Keratinocyte (primary cell): ENCODE measurements around the gene TWSG1. TPM values are rescaled to one million over a fixed set of nuclear protein-coding genes. Genes with fewer than 3 reads are reported as not detected.

Experiments used
- DNase-seq: peaks from one replicate; pipeline ENCODE4 v3.0.0-alpha.2; 2011; ENCODE audit warnings: low read depth, missing footprints, low spot score
- FAIRE-seq: peaks from 2 replicates; lab custom pipeline; 2011; peaks lifted over from hg19 to GRCh38; lab: Jason Lieb, UNC
- H2AFZ ChIP-seq: 2 replicates; pipeline ENCODE4 v1.6.0; 2012; ENCODE audit warnings: low read length, control low read depth, inconsistent platforms; ENCODE audit not compliant: control insufficient read depth
- H3K27ac ChIP-seq: 2 replicates; pipeline ENCODE4 v1.5.1; 2011; ENCODE audit warnings: low read length; ENCODE audit not compliant: control insufficient read depth, insufficient read depth
- H3K27me3 ChIP-seq: 3 replicates; pipeline ENCODE4 v1.6.0; 2011; ENCODE audit warnings: low read length; ENCODE audit not compliant: control insufficient read depth, insufficient read depth; ENCODE audit errors: extremely low read depth
- H3K36me3 ChIP-seq, 2 experiments: 2 replicates in 1 of 2; 3 replicates in 1 of 2; pipeline ENCODE4 v1.5.1; 2011; ENCODE audit warnings: low read length in 2 of 2, mild to moderate bottlenecking in 1 of 2; ENCODE audit not compliant: control insufficient read depth in 2 of 2, insufficient read depth in 2 of 2; ENCODE audit errors: extremely low read depth in 1 of 2
- H3K4me1 ChIP-seq: 3 replicates; pipeline ENCODE4 v1.5.1; 2011; ENCODE audit warnings: low read length; ENCODE audit not compliant: control insufficient read depth, insufficient read depth; ENCODE audit errors: extremely low read depth
- H3K4me2 ChIP-seq: 3 replicates; pipeline ENCODE4 v1.6.0; 2011; ENCODE audit warnings: low read depth, low read length; ENCODE audit not compliant: control insufficient read depth, insufficient read depth; ENCODE audit errors: extremely low read depth
- H3K4me3 ChIP-seq, 3 experiments: fragments of 200-600 bp in 1 of 3; sonication (generic) in 1 of 3; 2 replicates in 2 of 3; 3 replicates in 1 of 3; pipeline ENCODE4 v1.5.1; 2011 to 2016; ENCODE audit warnings: low read length in 3 of 3, mild to moderate bottlenecking in 3 of 3, control low read depth in 2 of 3, inconsistent platforms in 1 of 3, low read depth in 1 of 3, mixed read lengths in 1 of 3, mixed run types in 1 of 3, moderate library complexity in 1 of 3; ENCODE audit not compliant: control insufficient read depth in 2 of 3, insufficient read depth in 2 of 3; ENCODE audit errors: extremely low read depth in 1 of 3
- H3K79me2 ChIP-seq: 2 replicates; pipeline ENCODE4 v1.6.0; 2012; ENCODE audit warnings: low read length; ENCODE audit not compliant: control insufficient read depth, insufficient read depth
- H3K9ac ChIP-seq: 3 replicates; pipeline ENCODE4 v1.6.0; 2011; ENCODE audit warnings: low read length; ENCODE audit not compliant: control insufficient read depth, insufficient read depth; ENCODE audit errors: extremely low read depth
- H3K9me1 ChIP-seq: 3 replicates; pipeline ENCODE4 v1.6.0; 2011; ENCODE audit warnings: low read length; ENCODE audit not compliant: control insufficient read depth, insufficient read depth; ENCODE audit errors: extremely low read depth
- H3K9me3 ChIP-seq: 2 replicates; pipeline ENCODE4 v1.5.1; 2012; ENCODE audit warnings: low read depth, low read length; ENCODE audit not compliant: control insufficient read depth
- H4K20me1 ChIP-seq: 3 replicates; pipeline ENCODE4 v1.6.0; 2011; ENCODE audit warnings: low read length; ENCODE audit not compliant: control insufficient read depth, insufficient read depth; ENCODE audit errors: extremely low read depth
- EZH2 ChIP-seq: IDR thresholded peaks from one replicate; pipeline ENCODE4 v1.6.1; 2012; ENCODE audit warnings: inconsistent platforms, mild to moderate bottlenecking, low read length, moderate library complexity
- dilution Hi-C: fragments of 300-500 bp; cut with MboI; formaldehyde crosslinking; loops from one replicate; pipeline ENCODE4 v1.7.0; 2020; ENCODE audit warnings: low sequenced_read_pairs; ENCODE audit not compliant: extremely low pct_ligation_motif_present
- polyA plus RNA-seq, 5 experiments: library from polyadenylated mRNA; depleted of rRNA in 3 of 5; stranded (reverse) in 3 of 5; stranded (forward) in 1 of 5; unstranded in 1 of 5; fragments of >200 nt; gene quantifications; 1 replicate in 1 of 5; 2 replicates in 3 of 5; 3 replicates in 1 of 5; pipeline versions ENCODE4 v1.2.1 to v1.2.3, GENCODE V29; 2011 to 2012; ENCODE audit warnings: missing spikeins in 2 of 5, low read depth in 1 of 5, low replicate concordance in 1 of 5
- TF ChIP-seq, protein P1 (sequence below), 3 experiments: IDR thresholded peaks in 1 of 3; conservative IDR thresholded peaks in 1 of 3; optimal IDR thresholded peaks in 1 of 3; 2 replicates in 2 of 3; 3 replicates in 1 of 3; pipeline versions ENCODE3 to v1.5.1; 2011; ENCODE audit warnings: low read length in 3 of 3, mild to moderate bottlenecking in 3 of 3, moderate library complexity in 2 of 3, control low read depth in 1 of 3, inconsistent platforms in 1 of 3; ENCODE audit not compliant: insufficient read depth in 2 of 3; ENCODE audit errors: extremely low read depth in 1 of 3

The TWSG1 gene
- polyA plus RNA-seq, 1 donor (not counting 4 experiments of a cell fraction or from before 2014, with no cell fraction given) = 46.9 TPM

DNA sequence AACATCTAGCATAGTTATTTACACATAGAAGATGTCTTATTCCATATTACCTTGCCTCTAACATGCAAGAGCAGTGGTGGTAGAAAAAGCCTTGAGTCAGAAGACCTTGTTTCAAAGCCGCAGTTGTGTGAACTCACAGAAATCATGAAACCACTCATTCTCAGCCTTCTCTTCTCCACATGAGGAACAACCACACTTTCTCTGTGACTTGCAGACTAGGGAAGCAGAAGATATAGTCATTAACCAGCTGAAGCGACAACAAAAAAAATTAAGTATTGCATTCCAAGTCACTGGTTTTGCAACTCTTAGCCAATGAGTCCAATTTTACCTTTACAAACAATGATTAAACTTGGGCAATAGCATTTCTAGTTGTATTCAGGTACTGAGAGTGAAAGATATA, 19.0 kb downstream of the TWSG1 start:
- no peaks in the 10 kb centered on the region for H3K9me3 ChIP-seq
- no peak overlapping the region for H3K4me3 ChIP-seq
- H3K9me1 ChIP-seq = no peaks in the 10 kb centered on the region
- H3K27me3 ChIP-seq = no peaks in the 10 kb centered on the region
- H3K36me3 ChIP-seq = no peaks in the 10 kb centered on the region
- H3K9ac ChIP-seq = no peak overlapping the region
- H3K27ac ChIP-seq = no peak overlapping the region
- DNase-seq = no peak
- no peak overlapping the region for H2AFZ ChIP-seq
- dilution Hi-C loops = no loop called here
- TF ChIP-seq, protein P1, sequence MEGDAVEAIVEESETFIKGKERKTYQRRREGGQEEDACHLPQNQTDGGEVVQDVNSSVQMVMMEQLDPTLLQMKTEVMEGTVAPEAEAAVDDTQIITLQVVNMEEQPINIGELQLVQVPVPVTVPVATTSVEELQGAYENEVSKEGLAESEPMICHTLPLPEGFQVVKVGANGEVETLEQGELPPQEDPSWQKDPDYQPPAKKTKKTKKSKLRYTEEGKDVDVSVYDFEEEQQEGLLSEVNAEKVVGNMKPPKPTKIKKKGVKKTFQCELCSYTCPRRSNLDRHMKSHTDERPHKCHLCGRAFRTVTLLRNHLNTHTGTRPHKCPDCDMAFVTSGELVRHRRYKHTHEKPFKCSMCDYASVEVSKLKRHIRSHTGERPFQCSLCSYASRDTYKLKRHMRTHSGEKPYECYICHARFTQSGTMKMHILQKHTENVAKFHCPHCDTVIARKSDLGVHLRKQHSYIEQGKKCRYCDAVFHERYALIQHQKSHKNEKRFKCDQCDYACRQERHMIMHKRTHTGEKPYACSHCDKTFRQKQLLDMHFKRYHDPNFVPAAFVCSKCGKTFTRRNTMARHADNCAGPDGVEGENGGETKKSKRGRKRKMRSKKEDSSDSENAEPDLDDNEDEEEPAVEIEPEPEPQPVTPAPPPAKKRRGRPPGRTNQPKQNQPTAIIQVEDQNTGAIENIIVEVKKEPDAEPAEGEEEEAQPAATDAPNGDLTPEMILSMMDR (optimal IDR thresholded peaks at IDR 0.05 in 1 of 3, IDR thresholded peaks at IDR 0.05 in 1 of 3, conservative IDR thresholded peaks at IDR 0.05 in 1 of 3; ENCODE audit: extremely low read depth in 1 of 3, insufficient read depth in 2 of 3, low read length in 3 of 3) = no peak
- no peak for TF ChIP-seq EZH2
- H3K79me2 ChIP-seq = no peaks in the 10 kb centered on the region
- no peak for FAIRE-seq
- H3K4me1 ChIP-seq = no peaks in the 10 kb centered on the region
- H3K4me2 ChIP-seq = no peak overlapping the region
- no peaks in the 10 kb centered on the region for H4K20me1 ChIP-seq

DNA sequence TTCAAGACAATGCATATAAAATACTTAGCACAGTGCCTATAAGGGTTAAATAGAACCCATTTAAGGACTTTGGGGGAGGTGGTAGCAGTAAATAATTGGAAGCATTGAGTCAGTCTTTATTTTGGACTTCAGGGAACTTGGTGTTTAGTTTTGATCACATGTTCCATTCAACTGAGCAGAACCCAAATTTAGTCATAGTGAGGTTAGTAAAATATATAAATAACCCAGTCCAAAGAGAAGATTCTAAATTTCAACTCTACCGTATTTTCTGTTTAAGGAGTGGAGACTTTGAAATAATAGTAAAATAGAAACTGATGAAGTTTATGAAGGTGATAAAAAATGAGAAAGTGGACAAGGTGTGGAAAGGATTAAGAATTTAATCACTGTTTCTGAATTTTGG, 19.7 kb downstream of the TWSG1 start:
- H3K4me1 ChIP-seq = no peaks in the 10 kb centered on the region
- H3K9me3 ChIP-seq = no peaks in the 10 kb centered on the region
- H4K20me1 ChIP-seq = no peaks in the 10 kb centered on the region
- H2AFZ ChIP-seq = no peak overlapping the region
- dilution Hi-C loops = no loop called here
- no peaks in the 10 kb centered on the region for H3K36me3 ChIP-seq
- no peak overlapping the region for H3K4me3 ChIP-seq
- FAIRE-seq = no peak
- H3K27me3 ChIP-seq = no peaks in the 10 kb centered on the region
- H3K4me2 ChIP-seq = no peak overlapping the region
- no peak for DNase-seq
- TF ChIP-seq EZH2 = no peak
- TF ChIP-seq, protein P1 (optimal IDR thresholded peaks at IDR 0.05 in 1 of 3, IDR thresholded peaks at IDR 0.05 in 1 of 3, conservative IDR thresholded peaks at IDR 0.05 in 1 of 3; ENCODE audit: extremely low read depth in 1 of 3, insufficient read depth in 2 of 3, low read length in 3 of 3) = no peak
- H3K27ac ChIP-seq = no peak overlapping the region
- H3K9me1 ChIP-seq = no peaks in the 10 kb centered on the region
- no peaks in the 10 kb centered on the region for H3K79me2 ChIP-seq
- H3K9ac ChIP-seq = no peak overlapping the region
